H1 (cell line): ENCODE measurements around the gene PHLPP1. TPM values are rescaled to one million over a fixed set of nuclear protein-coding genes. Genes with fewer than 3 reads are reported as not detected.

Source experiments
- CTCF ChIA-PET: fragments of 300-600 bp; sonication (Branson Sonifier 250); formaldehyde crosslinking; loops from one replicate; lab custom pipeline; 2021; ENCODE audit not compliant: partially characterized antibody; lab: Charles Lee
- POLR2A ChIA-PET: fragments of 300-600 bp; sonication (Branson Sonifier 250); formaldehyde crosslinking; loops from one replicate; lab custom pipeline; 2021; ENCODE audit warnings: inconsistent platforms; ENCODE audit not compliant: partially characterized antibody; lab: Charles Lee
- DNase-seq, 2 experiments: peaks; one replicate each; pipeline versions ENCODE4 v3.0.0 to v3.0.0-alpha.2; 2010 to 2022; ENCODE audit warnings: low spot score in 2 of 2, low read depth in 1 of 2, mixed read lengths in 1 of 2
- FAIRE-seq: peaks from 2 replicates; lab custom pipeline; 2011; peaks lifted over from hg19 to GRCh38; lab: Jason Lieb, UNC
- H2AFZ ChIP-seq: 2 replicates; pipeline ENCODE4 v1.8.1; 2012; ENCODE audit warnings: low read length, inconsistent platforms
- H2AK5ac ChIP-seq: 2 replicates; pipeline ENCODE4 v1.6.1; 2013; ENCODE audit warnings: low read depth, low read length
- H2BK120ac ChIP-seq: replicated peaks from 2 replicates; pipeline ENCODE3; 2013; ENCODE audit warnings: low read depth, low read length, inconsistent platforms
- H2BK12ac ChIP-seq: 2 replicates; pipeline ENCODE4 v1.6.1; 2013; ENCODE audit warnings: low read depth, low read length
- H2BK15ac ChIP-seq: 2 replicates; pipeline ENCODE4 v1.6.1; 2013; ENCODE audit warnings: low read length
- H2BK20ac ChIP-seq: 2 replicates; pipeline ENCODE4 v1.6.1; 2013; ENCODE audit warnings: low read length
- H2BK5ac ChIP-seq: 2 replicates; pipeline ENCODE4 v1.6.1; 2013; ENCODE audit warnings: low read depth, low read length
- H3K14ac ChIP-seq: 2 replicates; pipeline ENCODE4 v1.6.1; 2013; ENCODE audit warnings: inconsistent platforms; ENCODE audit not compliant: insufficient read length
- H3K18ac ChIP-seq: 2 replicates; pipeline ENCODE4 v1.6.1; 2013; ENCODE audit warnings: low read length; ENCODE audit errors: extremely low read depth
- H3K23ac ChIP-seq: 2 replicates; pipeline ENCODE4 v1.6.1; 2013; ENCODE audit warnings: inconsistent platforms; ENCODE audit not compliant: insufficient read length
- H3K23me2 ChIP-seq: 2 replicates; pipeline ENCODE4 v1.6.1; 2013; ENCODE audit warnings: low read depth, low read length
- H3K27ac ChIP-seq: 2 replicates; pipeline ENCODE4 v1.6.1; 2011; ENCODE audit warnings: low read depth, low read length, inconsistent platforms
- H3K27me3 ChIP-seq, 4 experiments: replicated peaks in 1 of 4; 1 replicate in 1 of 4; 2 replicates in 3 of 4; pipeline versions ENCODE4 v1.6.1 to v1.8.1; 2011 to 2013; ENCODE audit warnings: low read length in 3 of 4, mild to moderate bottlenecking in 3 of 4, inconsistent platforms in 2 of 4, mixed read lengths in 2 of 4, moderate library complexity in 1 of 4; ENCODE audit not compliant: control insufficient read depth in 3 of 4, insufficient read depth in 3 of 4; ENCODE audit errors: extremely low read depth in 1 of 4
- H3K36me3 ChIP-seq, 4 experiments: 2 replicates each; pipeline versions ENCODE4 v1.6.1 to v1.8.1; 2011 to 2013; ENCODE audit warnings: mild to moderate bottlenecking in 4 of 4, low read length in 3 of 4, moderate library complexity in 2 of 4, control low read depth in 1 of 4, inconsistent platforms in 1 of 4; ENCODE audit not compliant: insufficient read depth in 4 of 4, control insufficient read depth in 2 of 4
- H3K4ac ChIP-seq: replicated peaks from 2 replicates; pipeline ENCODE3; 2013; ENCODE audit warnings: low read length, low read depth, mixed read lengths, inconsistent platforms; ENCODE audit not compliant: insufficient read length
- H3K4me1 ChIP-seq, 4 experiments: replicated peaks in 1 of 4; 1 replicate in 1 of 4; 2 replicates in 3 of 4; pipeline versions ENCODE4 v1.6.1 to v1.8.1; 2011 to 2013; ENCODE audit warnings: low read length in 3 of 4, inconsistent platforms in 2 of 4, mixed read lengths in 1 of 4; ENCODE audit not compliant: insufficient read depth in 4 of 4, control insufficient read depth in 3 of 4
- H3K4me2 ChIP-seq, 2 experiments: 2 replicates each; pipeline versions ENCODE4 v1.6.1 to v1.8.1; 2011 to 2013; ENCODE audit warnings: low read depth in 2 of 2, low read length in 2 of 2, control low read depth in 1 of 2, inconsistent platforms in 1 of 2, mild to moderate bottlenecking in 1 of 2; ENCODE audit not compliant: insufficient read depth in 1 of 2
- H3K4me3 ChIP-seq, 4 experiments: fragments of 200-600, 300-600 bp in 1 of 4; sonication (generic), shearing (Covaris generic), sonication (Bioruptor Twin) in 1 of 4; 2 replicates each; pipeline versions ENCODE4 v1.5.1 to v1.8.1; 2011 to 2016; ENCODE audit warnings: low read length in 4 of 4, low read depth in 3 of 4, control low read depth in 2 of 4, inconsistent platforms in 2 of 4, mild to moderate bottlenecking in 2 of 4, mixed read lengths in 1 of 4, moderate library complexity in 1 of 4; ENCODE audit not compliant: insufficient read depth in 2 of 4; ENCODE audit errors: extremely low read depth in 1 of 4
- H3K56ac ChIP-seq: replicated peaks from 2 replicates; pipeline ENCODE3; 2013; ENCODE audit warnings: low read depth, mild to moderate bottlenecking, mixed read lengths, low read length, inconsistent platforms; ENCODE audit not compliant: insufficient read length
- H3K79me1 ChIP-seq: 2 replicates; pipeline ENCODE4 v1.6.1; 2013; ENCODE audit warnings: low read depth, low read length, control low read depth
- H3K79me2 ChIP-seq, 2 experiments: 2 replicates each; pipeline versions ENCODE4 v1.6.1 to v1.8.1; 2012 to 2013; ENCODE audit warnings: low read length in 2 of 2, mild to moderate bottlenecking in 2 of 2, inconsistent platforms in 1 of 2; ENCODE audit not compliant: insufficient read depth in 2 of 2, control insufficient read depth in 1 of 2
- H3K9ac ChIP-seq, 4 experiments: replicated peaks in 1 of 4; 1 replicate in 1 of 4; 2 replicates in 3 of 4; pipeline versions ENCODE4 v1.6.1 to v1.8.1; 2011 to 2013; ENCODE audit warnings: low read depth in 3 of 4, low read length in 3 of 4, control low read depth in 2 of 4, mild to moderate bottlenecking in 2 of 4, moderate library complexity in 2 of 4, inconsistent platforms in 1 of 4; ENCODE audit errors: extremely low read depth in 1 of 4
- H3K9me3 ChIP-seq, 2 experiments: 2 replicates each; pipeline versions ENCODE4 v1.6.1 to v1.8.1; 2012 to 2013; ENCODE audit warnings: mild to moderate bottlenecking in 2 of 2, moderate library complexity in 2 of 2, control low read depth in 1 of 2, inconsistent platforms in 1 of 2, low read depth in 1 of 2, low read length in 1 of 2, mixed read lengths in 1 of 2; ENCODE audit not compliant: insufficient read depth in 2 of 2
- H4K20me1 ChIP-seq, 2 experiments: replicated peaks in 1 of 2; 2 replicates each; pipeline versions ENCODE3 to v1.8.1; 2011 to 2013; ENCODE audit warnings: inconsistent platforms in 2 of 2, low read length in 2 of 2, mild to moderate bottlenecking in 1 of 2; ENCODE audit not compliant: insufficient read depth in 2 of 2, control insufficient read depth in 1 of 2
- H4K5ac ChIP-seq: 2 replicates; pipeline ENCODE4 v1.6.1; 2013; ENCODE audit warnings: low read length, low read depth, mixed read lengths, inconsistent platforms; ENCODE audit not compliant: insufficient read length
- H4K8ac ChIP-seq: 2 replicates; pipeline ENCODE4 v1.8.0; 2013; ENCODE audit warnings: mild to moderate bottlenecking, moderate library complexity, low read length, inconsistent platforms; ENCODE audit not compliant: insufficient read depth; ENCODE audit errors: extremely low read depth
- H4K91ac ChIP-seq: replicated peaks from 2 replicates; pipeline ENCODE3; 2013; ENCODE audit warnings: low read length, mixed read lengths, inconsistent platforms; ENCODE audit not compliant: insufficient read length
- ASH2L ChIP-seq: fragments of 200-600, 300-600 bp; sonication (generic); IDR thresholded peaks from one replicate; pipeline ENCODE4 v1.7.1; 2017; ENCODE audit warnings: low read length
- BCL11A ChIP-seq, 2 experiments: IDR thresholded peaks; one replicate each; pipeline ENCODE4 v1.6.1; 2011; ENCODE audit warnings: low read depth in 2 of 2, low read length in 2 of 2, mild to moderate bottlenecking in 2 of 2
- EP300 ChIP-seq, 2 experiments: IDR thresholded peaks; 1 replicate in 1 of 2; 2 replicates in 1 of 2; pipeline ENCODE4 v1.6.1; 2011 to 2012; ENCODE audit warnings: low read depth in 2 of 2, low read length in 2 of 2, mild to moderate bottlenecking in 2 of 2, borderline replicate concordance in 1 of 2, inconsistent platforms in 1 of 2, moderate library complexity in 1 of 2
- GABPA ChIP-seq: IDR thresholded peaks from 2 replicates; pipeline ENCODE4 v1.6.1; 2011; ENCODE audit warnings: mild to moderate bottlenecking, low read length, moderate library complexity, borderline replicate concordance; ENCODE audit not compliant: insufficient read depth
- HDAC2 ChIP-seq, 2 experiments: fragments of 300-600 bp in 1 of 2; sonication (generic) in 1 of 2; IDR thresholded peaks; 2 replicates each; pipeline ENCODE4 v1.6.1; 2011 to 2012; ENCODE audit warnings: low read depth in 2 of 2, low read length in 2 of 2, mild to moderate bottlenecking in 2 of 2, moderate library complexity in 2 of 2, borderline replicate concordance in 1 of 2, inconsistent platforms in 1 of 2
- KDM1A ChIP-seq: fragments of 200-600, 300-600 bp; sonication (generic); IDR thresholded peaks from 2 replicates; pipeline ENCODE4 v1.7.1; 2016; ENCODE audit warnings: mild to moderate bottlenecking, low read length, borderline replicate concordance
- PHF8 ChIP-seq: fragments of 200-600 bp; sonication (generic); conservative IDR thresholded peaks from 2 replicates; pipeline ENCODE4 v1.7.1; 2012; ENCODE audit warnings: low read depth, mild to moderate bottlenecking, inconsistent platforms, low read length, moderate library complexity
- SP1 ChIP-seq: IDR thresholded peaks from 2 replicates; pipeline ENCODE4 v1.6.1; 2011; ENCODE audit warnings: low read depth, low read length
- TEAD4 ChIP-seq: IDR thresholded peaks from 2 replicates; pipeline ENCODE4 v1.6.1; 2012; ENCODE audit warnings: low read depth, low read length, inconsistent platforms, mixed read lengths
- YY1 ChIP-seq: IDR thresholded peaks from 2 replicates; pipeline ENCODE4 v1.6.1; 2011; ENCODE audit warnings: low read depth, mild to moderate bottlenecking, low read length
- WGBS, 2 experiments: shearing (Covaris generic) in 1 of 2; methylation state at CpG; one replicate each; pipeline versions ENCODE4 v1.1.6 to v1.1.7; 2013 to 2015; ENCODE audit warnings: low lambda C conversion rate in 2 of 2, mixed read lengths in 2 of 2, inconsistent platforms in 1 of 2, low coverage in 1 of 2, missing lambda C conversion rate in 1 of 2; ENCODE audit not compliant: insufficient replicate concordance in 2 of 2, insufficient coverage in 1 of 2, insufficient read length in 1 of 2; ENCODE audit errors: extremely low coverage in 1 of 2, missing lambda C conversion rate in 1 of 2; 5-methylcytosine and 5-hydroxymethylcytosine counted together
- polyA plus RNA-seq, 7 experiments: library from polyadenylated mRNA; depleted of rRNA in 3 of 7; stranded (reverse) in 5 of 7; unstranded in 2 of 7; fragments of >200 nt in 5 of 7; fragments of 200-250 nt in 2 of 7; gene quantifications; 1 replicate in 5 of 7; 2 replicates in 1 of 7; 4 replicates in 1 of 7; pipeline versions ENCODE4 v1.2.1 to v1.2.3, GENCODE V29; 2011 to 2013; ENCODE audit warnings: missing spikeins in 2 of 7, mixed read lengths in 2 of 7
- total RNA-seq: library from RNA; stranded (reverse); fragmentation: NEBNext Ultra II Directional; extraction: Animal tissue kit (Norgen Biotek cat#: 25700); gene quantifications from 2 replicates; pipeline ENCODE4 v1.2.1, GENCODE V29; 2021

Gene PHLPP1
- total and polyA plus RNA-seq, 2 of the 8 experiments (the other 6 are each of a cell fraction or from before 2014, with no cell fraction given), result 28.0 to 66.3 TPM

- H3K23ac ChIP-seq, result no peak overlapping the region
- H4K91ac ChIP-seq, result no peak overlapping the region
- H2BK15ac ChIP-seq, result no peak overlapping the region
- H3K4me2 ChIP-seq, result peak overlapping the region; percentile 46 to 60
- peaks cover 4 to 29% (median 23%) of the 10 kb centered on the region in 4 experiments for H3K4me1 ChIP-seq
- H2AK5ac ChIP-seq, result no peak overlapping the region
- H3K18ac ChIP-seq, result no peak overlapping the region
- no peak overlapping the region for H2BK20ac ChIP-seq
- peaks cover 4% of the 10 kb centered on the region; the same call in 1 of the 2 replicates for H3K79me1 ChIP-seq
- H3K56ac ChIP-seq, result no peak overlapping the region
- peak overlapping the region; percentile 83; the same call in 1 of the 2 replicates for H2BK5ac ChIP-seq
- H4K20me1 ChIP-seq, result peaks cover 0 to 4% of the 10 kb centered on the region in 2 experiments
- WGBS, 2 experiments, result 17% methylated on average over 3 of the region's 3 CpGs; no CpG with 5 or more reads in 1 of the 2 experiments
- H4K8ac ChIP-seq, result no peak overlapping the region
- FAIRE-seq (peak; percentile 69), DNase-seq (peak in 1 of 2 experiments; percentile 68)
- ChIA-PET POLR2A (interaction anchor here (1.1 to 3.5 kb wide), 4 partner anchors 9 to 34 kb away, joined by 4 to 15 read pairs (median 8); no protein-coding TSS in a partner anchor), CTCF (interaction anchor here (0.8 to 3.3 kb wide), 7 partner anchors 10 to 52 kb away, joined by 3 to 17 read pairs (median 4); no protein-coding TSS in a partner anchor)
- no peak overlapping the region for H3K14ac ChIP-seq
- no peak overlapping the region; the same call in 1 of the 2 replicates for H2BK12ac ChIP-seq
- H4K5ac ChIP-seq, result no peak overlapping the region
- H3K9me3 ChIP-seq, result 0 out of 4 replicates have a peak, but pooled peaks cover 0 to 4% of the 10 kb centered on the region in 2 experiments
- H2AFZ ChIP-seq, result no peak overlapping the region
- H3K9ac ChIP-seq, result peak overlapping the region in 1 of 4 experiments; percentile 61; a peak in 1 of 7 replicates
- H2BK120ac ChIP-seq, result no peak overlapping the region
- H3K4ac ChIP-seq, result no peak overlapping the region
- H3K27me3 ChIP-seq, result no peaks in the 10 kb centered on the region
- H3K27ac ChIP-seq, result peak overlapping the region; percentile 64
- peaks cover 38 to 100% of the 10 kb centered on the region in 2 experiments for H3K79me2 ChIP-seq
- H3K23me2 ChIP-seq, result no peaks in the 10 kb centered on the region; the same call in 1 of the 2 replicates
- no peak for TF ChIP-seq GABPA
- no peak for TF ChIP-seq KDM1A
- TF ChIP-seq PHF8, result no peak
- peak; percentile 39; the same call in 1 of the 2 replicates for TF ChIP-seq YY1
- peak; percentile 73 for TF ChIP-seq TEAD4
- TF ChIP-seq EP300 (IDR thresholded peaks at IDR 0.05; ENCODE audit: borderline replicate concordance in 1 of 2, low read depth in 2 of 2, low read length in 2 of 2), result peak in 1 of 2 experiments; percentile 83; a peak in 2 of 3 replicates
- peak; percentile 51 for TF ChIP-seq ASH2L
- no peak for TF ChIP-seq BCL11A (IDR thresholded peaks at IDR 0.05; ENCODE audit: low read depth in 2 of 2, low read length in 2 of 2)
- 0 out of 4 replicates have a peak, but pooled peaks of 1 of the 2 experiments have one; percentile 73 for TF ChIP-seq HDAC2 (IDR thresholded peaks at IDR 0.05; ENCODE audit: borderline replicate concordance in 1 of 2, low read depth in 2 of 2, low read length in 2 of 2)
- peak; percentile 55; the same call in 1 of the 2 replicates for TF ChIP-seq SP1
- TF ChIP-seq, all 59 proteins: peak for 6
- Histone ChIP-seq H3K36me3 (no peaks in the 10 kb centered on the region; a peak in 1 of 8 replicates), H3K4me3 (peak overlapping the region in 2 of 4 experiments; percentile 2 to 40; a peak in 4 of 8 replicates)
Measured at GRCh38 chr18:62751341-62751821, 36.0 kb downstream of the PHLPP1 start.
